ENCODE data around the gene TAF11L5. TPM values are rescaled to one million over a fixed set of nuclear protein-coding genes. Genes with fewer than 3 reads are reported as not detected.
"Not testable (repeated sequence)": the region's sequence is repeated elsewhere in the genome, so short reads cannot be mapped to it uniquely, and the experiment has no call there.

TAF11L5 gene
- total and polyA plus RNA-seq, 2 of the 4 experiments (the other 2 are of a cell fraction) = not detected

DNA sequence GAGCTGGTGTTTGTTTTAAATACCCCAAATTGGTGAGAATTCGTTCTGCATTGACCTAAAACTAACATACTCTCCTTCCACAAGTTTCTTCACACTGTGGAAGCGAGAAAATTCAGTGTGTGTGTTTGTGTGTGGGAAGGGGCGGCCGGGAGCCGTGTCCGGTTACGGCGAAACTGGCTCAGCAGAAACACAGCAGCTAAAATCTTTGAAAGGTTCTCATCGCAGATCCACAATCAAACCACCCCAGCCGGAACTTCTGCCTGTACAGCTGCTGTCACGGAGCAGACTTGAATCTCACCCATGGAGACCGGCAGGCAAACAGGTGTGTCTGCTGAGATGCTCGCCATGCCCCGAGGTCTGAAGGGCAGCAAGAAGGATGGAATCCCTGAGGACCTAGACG, 3.5 kb upstream of the TAF11L5 start, which contains the start of gene TAF11L4:
Gene TAF11L4 (plus strand): TSS at position 301 of the 400 bp plus-strand sequence.
- H3K79me1 ChIP-seq (ENCODE audit: low read depth in 1 of 2, low read length in 2 of 2); H3K9me3 ChIP-seq (ENCODE audit: control insufficient read depth, insufficient read depth, low read length); H3K27me3 ChIP-seq (ENCODE audit: control insufficient read depth, insufficient read depth, low read length); intact Hi-C loops (cut with micrococcal nuclease); CTCF ChIA-PET; BruUV-seq (replicated peaks); H4K5ac ChIP-seq (ENCODE audit: low read depth, low read length); POLR2A ChIA-PET (ENCODE audit: unreplicated experiment); H2AK5ac ChIP-seq (ENCODE audit: low read depth, low read length); H3K23ac ChIP-seq (ENCODE audit: low read depth, low read length); H2BK20ac ChIP-seq (ENCODE audit: low read depth, low read length); H3K4me1 ChIP-seq (ENCODE audit: control insufficient read depth, insufficient read depth, low read length); H3K4me2 ChIP-seq (ENCODE audit: low read depth, low read length); H2BK5ac ChIP-seq (ENCODE audit: low read depth, low read length, poor library complexity, severe bottlenecking); H3K18ac ChIP-seq (ENCODE audit: low read depth, low read length); H4K20me1 ChIP-seq (ENCODE audit: insufficient read depth, low read length); H3K56ac ChIP-seq (ENCODE audit: extremely low read depth, insufficient read depth, low read length); H2AK9ac ChIP-seq (replicated peaks; ENCODE audit: low read depth, low read length, poor library complexity); H4K91ac ChIP-seq (ENCODE audit: insufficient read depth, low read depth, low read length); dilution Hi-C loops (cut with HindIII; ENCODE audit: low sequenced_read_pairs, unreplicated experiment); DNase-seq; H3K9ac ChIP-seq (ENCODE audit: low read depth, low read length); H2AFZ ChIP-seq (replicated peaks; ENCODE audit: low read length, poor library complexity); H3K27ac ChIP-seq (ENCODE audit: insufficient read depth, low read length); H3K14ac ChIP-seq (replicated peaks; ENCODE audit: low read depth, low read length); ATAC-seq (ENCODE audit: low read depth); in situ Hi-C loops (cut with MboI; ENCODE audit: low sequenced_read_pairs); H3K36me3 ChIP-seq (ENCODE audit: control insufficient read depth, insufficient read depth, low read length); H3K4ac ChIP-seq (ENCODE audit: low read depth, low read length); H3K4me3 ChIP-seq (ENCODE audit: insufficient read depth, low read depth, low read length); H4K8ac ChIP-seq (ENCODE audit: low read depth in 2 of 2, low read length in 2 of 2); H3K9me1 ChIP-seq (ENCODE audit: insufficient read depth, low read length); H2BK15ac ChIP-seq (ENCODE audit: low read depth, low read length); H2BK120ac ChIP-seq (ENCODE audit: low read depth, low read length): not testable (repeated sequence)
- WGBS, 2 experiments (ENCODE audit: extremely low coverage in 2 of 2, insufficient read length in 1 of 2) = no CpG with 5 or more reads among the region's 15 CpGs

DNA sequence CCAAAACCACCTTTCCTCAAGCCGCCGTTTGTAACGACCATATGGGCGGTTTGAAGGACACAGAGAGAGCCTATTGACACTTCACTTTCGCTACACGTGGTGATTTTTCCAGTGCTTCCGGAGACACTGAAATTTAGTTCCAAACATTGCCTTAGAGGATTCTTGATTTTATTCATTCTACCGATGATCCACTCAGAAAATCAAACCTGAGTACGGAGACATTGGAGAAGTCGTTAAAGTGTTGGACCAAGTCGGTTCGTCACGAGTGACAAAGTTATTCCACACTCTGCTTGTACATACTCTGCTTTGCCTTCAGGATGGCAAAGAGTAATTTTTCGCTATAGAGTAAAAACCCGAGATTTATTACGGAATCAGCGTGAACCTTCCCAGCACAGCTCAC, 1.5 kb downstream of the TAF11L5 start:
- BruUV-seq (replicated peaks); H3K27me3 ChIP-seq (ENCODE audit: control insufficient read depth, insufficient read depth, low read length); dilution Hi-C loops (cut with HindIII; ENCODE audit: low sequenced_read_pairs, unreplicated experiment); H3K9ac ChIP-seq (ENCODE audit: low read depth, low read length); POLR2A ChIA-PET (ENCODE audit: unreplicated experiment); H3K9me3 ChIP-seq (ENCODE audit: control insufficient read depth, insufficient read depth, low read length); H3K4me2 ChIP-seq (ENCODE audit: low read depth, low read length); in situ Hi-C loops (cut with MboI; ENCODE audit: low sequenced_read_pairs); H3K27ac ChIP-seq (ENCODE audit: insufficient read depth, low read length); H3K9me1 ChIP-seq (ENCODE audit: insufficient read depth, low read length); ATAC-seq (ENCODE audit: low read depth); H2BK20ac ChIP-seq (ENCODE audit: low read depth, low read length); H2AK5ac ChIP-seq (ENCODE audit: low read depth, low read length); H2BK15ac ChIP-seq (ENCODE audit: low read depth, low read length); H2AK9ac ChIP-seq (replicated peaks; ENCODE audit: low read depth, low read length, poor library complexity); H3K79me1 ChIP-seq (ENCODE audit: low read depth in 1 of 2, low read length in 2 of 2); CTCF ChIA-PET; H4K8ac ChIP-seq (ENCODE audit: low read depth in 2 of 2, low read length in 2 of 2); H3K23ac ChIP-seq (ENCODE audit: low read depth, low read length); H3K4me3 ChIP-seq (ENCODE audit: insufficient read depth, low read depth, low read length); H3K56ac ChIP-seq (ENCODE audit: extremely low read depth, insufficient read depth, low read length); H4K91ac ChIP-seq (ENCODE audit: insufficient read depth, low read depth, low read length); H3K4me1 ChIP-seq (ENCODE audit: control insufficient read depth, insufficient read depth, low read length); H2BK120ac ChIP-seq (ENCODE audit: low read depth, low read length); H4K20me1 ChIP-seq (ENCODE audit: insufficient read depth, low read length); H3K18ac ChIP-seq (ENCODE audit: low read depth, low read length); H3K14ac ChIP-seq (replicated peaks; ENCODE audit: low read depth, low read length); H3K36me3 ChIP-seq (ENCODE audit: control insufficient read depth, insufficient read depth, low read length); H4K5ac ChIP-seq (ENCODE audit: low read depth, low read length); intact Hi-C loops (cut with micrococcal nuclease); H3K4ac ChIP-seq (ENCODE audit: low read depth, low read length); H2AFZ ChIP-seq (replicated peaks; ENCODE audit: low read length, poor library complexity); H2BK5ac ChIP-seq (ENCODE audit: low read depth, low read length, poor library complexity, severe bottlenecking): not testable (repeated sequence)
- WGBS, 2 experiments (ENCODE audit: extremely low coverage in 2 of 2, insufficient read length in 1 of 2) = no CpG with 5 or more reads among the region's 17 CpGs
- DNase-seq = peak; percentile 3

Data from IMR-90 (cell line).